GM18951 (cell line): ENCODE data around the gene FLNB.

Experiments
- POLR2A ChIP-seq: IDR thresholded peaks from 4 replicates; pipeline ENCODE4 v1.6.1; 2011; ENCODE audit warnings: mild to moderate bottlenecking; ENCODE audit not compliant: insufficient read length, insufficient read depth; ENCODE audit errors: extremely low read depth
- in situ Hi-C: fragments of 300-500 bp; cut with MboI; formaldehyde crosslinking; loops from one replicate; pipeline ENCODE4 v1.12.0; 2022; ENCODE audit warnings: low sequenced_read_pairs, mixed read lengths, inconsistent platforms; ENCODE audit not compliant: unreplicated experiment

Gene FLNB

GRCh38 chr3:58082047-58082446 is 73.8 kb downstream of the FLNB start:
- in situ Hi-C loops = no loop called here
- no peak for TF ChIP-seq POLR2A

- in situ Hi-C loops = no loop called here
- no peak for TF ChIP-seq POLR2A
Observed at GRCh38 chr3:58084166-58084565, 75.9 kb downstream of the FLNB start.

DNA sequence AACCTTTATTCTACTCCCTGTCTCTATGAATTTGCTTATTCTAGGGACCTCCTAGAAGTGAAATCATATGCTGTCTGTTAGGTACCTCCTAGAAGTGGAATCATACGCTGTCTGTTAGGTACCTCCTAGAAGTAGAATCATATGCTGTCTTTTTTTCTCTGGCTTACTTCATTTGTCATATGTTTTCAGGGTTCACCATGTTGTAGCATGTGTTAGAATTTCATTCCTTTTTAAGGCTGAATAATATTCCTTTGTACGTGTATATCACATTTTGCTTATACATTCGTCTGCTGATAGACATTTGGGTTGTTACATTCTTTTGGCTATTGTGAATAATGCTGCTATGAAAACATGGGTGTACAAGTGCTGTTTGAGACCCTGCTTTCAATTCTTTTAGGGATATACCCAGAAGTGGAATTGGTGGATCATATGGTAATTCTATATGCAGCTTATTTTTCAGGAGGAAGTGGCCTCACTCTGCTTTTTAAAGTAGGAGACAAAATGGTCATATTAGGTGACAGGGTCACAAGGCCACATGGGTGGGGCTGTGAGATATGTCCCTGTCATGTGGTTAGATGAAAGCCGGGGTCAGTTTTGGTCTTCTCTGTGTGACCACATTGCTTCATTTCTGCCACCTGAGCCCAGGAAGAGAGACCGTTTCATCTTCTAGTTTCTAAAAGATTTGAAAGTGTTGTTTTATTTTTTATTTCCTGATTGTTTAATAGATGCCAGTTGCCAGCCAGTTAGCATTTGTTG is 76.7 kb downstream of the FLNB start:
- TF ChIP-seq POLR2A = no peak
- in situ Hi-C loops = no loop called here

GRCh38 chr3:58085616-58086015 is 77.4 kb downstream of the FLNB start:
- in situ Hi-C loops = no loop called here

GRCh38 chr3:58088501-58088900 is 80.3 kb downstream of the FLNB start:
- TF ChIP-seq POLR2A = no peak
- in situ Hi-C loops = no loop called here

More at GRCh38 chr3:58085616-58086015, 77.4 kb downstream of the FLNB start:
- no peak for TF ChIP-seq POLR2A

GRCh38 chr3:58090351-58090750 is 82.1 kb downstream of the FLNB start:
- in situ Hi-C loops = no loop called here
- no peak for TF ChIP-seq POLR2A

GRCh38 chr3:58092521-58092920 is 84.3 kb downstream of the FLNB start:
- TF ChIP-seq POLR2A = no peak
- in situ Hi-C loops = no loop called here

DNA sequence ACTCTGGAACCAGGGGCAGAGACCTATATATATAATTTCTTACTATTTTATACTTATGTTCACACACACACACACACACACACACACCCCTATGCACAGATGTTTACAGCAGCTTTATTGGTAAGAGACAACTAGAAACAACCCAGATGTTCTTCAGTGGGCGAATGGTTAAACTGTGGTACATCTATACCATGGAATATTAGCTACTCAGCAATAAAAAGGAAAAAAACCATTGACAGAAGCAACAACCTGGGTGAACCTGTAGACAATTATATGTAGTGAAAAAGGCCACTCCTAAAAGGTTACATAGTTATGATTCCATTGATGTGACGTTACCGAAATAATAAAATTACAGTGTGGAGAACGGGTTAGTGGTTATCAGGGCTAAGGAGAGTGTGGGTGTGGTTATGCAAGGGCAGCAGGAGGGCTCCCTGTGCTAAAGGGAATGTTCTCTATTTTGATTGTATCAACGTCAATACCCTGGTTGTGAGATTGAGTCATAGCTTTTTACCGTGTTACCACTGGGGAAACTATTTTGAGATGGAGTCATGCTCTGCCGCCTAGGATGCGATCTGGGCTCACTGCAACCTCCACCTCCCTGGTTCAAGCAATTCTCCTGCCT is 85.5 kb downstream of the FLNB start:
- no peak for TF ChIP-seq POLR2A

DNA sequence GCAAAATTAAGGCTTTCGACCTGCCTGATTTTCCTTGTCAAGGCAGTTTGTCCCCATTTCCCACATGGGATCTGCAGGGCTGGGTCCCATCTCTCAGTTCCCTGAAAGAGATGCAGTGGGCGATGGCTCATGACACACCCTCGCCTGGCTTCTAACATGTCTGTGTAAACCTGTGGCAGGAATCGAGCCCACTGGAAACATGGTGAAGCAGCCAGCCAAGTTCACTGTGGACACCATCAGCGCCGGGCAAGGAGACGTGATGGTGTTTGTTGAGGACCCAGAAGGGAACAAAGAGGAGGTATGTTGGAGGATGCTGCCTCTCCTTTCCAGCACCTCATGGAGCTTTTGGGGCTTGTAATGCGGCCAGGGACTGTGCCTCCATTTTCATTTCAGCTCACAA is 86.4 kb downstream of the FLNB start:
- in situ Hi-C loops = no loop called here
- TF ChIP-seq POLR2A = no peak

More for the DNA sequence above, 85.5 kb downstream of the FLNB start:
- in situ Hi-C loops = no loop called here

DNA sequence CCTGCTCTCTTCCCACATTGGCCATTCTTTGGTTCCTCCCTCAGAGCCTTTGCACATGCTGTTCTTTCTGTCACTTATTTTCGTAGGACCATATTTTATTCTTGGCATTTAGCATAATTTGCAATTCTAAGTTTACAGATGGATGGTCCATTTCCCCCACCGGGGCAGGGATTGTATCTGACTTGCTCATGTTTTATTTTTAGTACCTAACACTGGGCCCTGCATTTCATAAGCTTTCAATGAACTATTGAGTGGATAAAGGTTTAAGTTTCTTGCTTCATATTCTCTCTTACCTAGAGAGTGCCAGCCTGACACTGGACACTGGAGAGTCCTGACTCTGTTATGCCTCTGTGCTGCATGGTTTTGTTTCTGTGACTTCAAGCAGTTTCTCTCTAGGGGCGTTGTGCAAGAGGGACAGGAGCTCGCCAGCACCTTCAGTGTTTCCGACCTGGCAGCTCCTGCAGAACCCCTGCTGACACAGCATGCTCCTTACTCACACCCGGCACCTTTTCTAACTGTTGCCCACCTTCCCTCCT is 87.4 kb downstream of the FLNB start:
- in situ Hi-C loops = no loop called here
- TF ChIP-seq POLR2A = no peak

- TF ChIP-seq POLR2A = no peak
- in situ Hi-C loops = no loop called here
Observed at GRCh38 chr3:58098531-58098930, 90.3 kb downstream of the FLNB start.

DNA sequence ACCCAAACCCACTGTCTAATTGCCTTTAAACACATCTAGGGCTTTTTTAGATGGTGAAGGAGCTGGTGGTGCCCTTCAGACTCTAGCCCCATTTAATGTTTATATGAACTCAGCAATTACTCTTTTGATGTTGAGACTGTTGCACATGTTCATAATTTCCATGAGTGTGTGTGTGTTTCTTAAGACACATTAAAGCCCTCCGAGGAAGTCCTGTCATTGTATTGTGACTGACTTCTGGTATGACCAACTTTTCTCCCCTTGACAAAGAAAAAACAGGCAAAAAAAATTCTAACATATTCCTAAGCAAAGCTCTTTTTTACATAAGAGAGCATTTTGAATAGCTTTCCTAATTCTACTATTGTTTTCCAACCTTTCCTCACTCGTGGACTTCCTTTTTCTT is 91.6 kb downstream of the FLNB start:
- no peak for TF ChIP-seq POLR2A

DNA sequence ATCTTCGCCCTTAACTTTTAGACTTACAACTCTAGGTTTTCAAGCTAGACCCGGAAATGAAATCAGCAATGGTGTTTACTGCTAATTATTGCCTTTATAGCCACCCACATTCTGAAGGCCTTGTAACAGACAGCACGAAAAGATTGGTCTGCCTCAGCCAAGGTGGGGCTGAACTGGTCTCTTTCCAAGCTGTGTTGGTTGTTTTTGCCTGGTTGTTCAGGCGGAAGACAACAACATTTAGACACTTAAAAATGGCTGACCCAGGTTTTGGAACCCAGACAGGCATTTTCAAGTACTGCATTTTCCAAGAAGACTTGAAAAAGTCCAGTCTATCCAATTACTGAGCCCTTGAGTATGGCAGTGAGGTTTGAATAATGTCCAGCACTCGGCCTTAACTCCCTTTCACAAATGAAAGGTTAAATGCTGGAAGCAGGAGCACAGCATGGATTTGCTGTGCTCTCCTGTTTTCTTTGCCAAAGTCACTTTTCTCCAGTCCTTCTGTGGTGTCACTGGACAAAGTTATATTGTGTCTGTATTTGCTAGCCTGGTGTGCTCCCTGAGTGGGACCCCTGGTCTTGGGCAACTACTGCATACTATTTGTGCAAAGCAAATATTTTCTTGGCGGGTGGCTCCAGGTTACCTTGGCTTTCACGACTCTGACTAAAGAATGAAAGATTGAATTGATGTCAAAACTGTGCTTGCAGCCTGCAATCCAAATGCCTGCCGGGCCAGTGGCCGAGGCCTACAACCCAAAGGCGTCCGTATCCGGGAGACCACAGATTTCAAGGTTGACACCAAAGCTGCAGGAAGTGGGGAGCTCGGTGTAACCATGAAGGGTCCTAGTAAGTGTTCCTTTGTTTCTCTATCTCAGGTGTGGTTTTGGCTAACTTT is 93.5 kb downstream of the FLNB start:
- in situ Hi-C loops = no loop called here
- TF ChIP-seq POLR2A = no peak

More for the DNA sequence above, 91.6 kb downstream of the FLNB start:
- in situ Hi-C loops = no loop called here

DNA sequence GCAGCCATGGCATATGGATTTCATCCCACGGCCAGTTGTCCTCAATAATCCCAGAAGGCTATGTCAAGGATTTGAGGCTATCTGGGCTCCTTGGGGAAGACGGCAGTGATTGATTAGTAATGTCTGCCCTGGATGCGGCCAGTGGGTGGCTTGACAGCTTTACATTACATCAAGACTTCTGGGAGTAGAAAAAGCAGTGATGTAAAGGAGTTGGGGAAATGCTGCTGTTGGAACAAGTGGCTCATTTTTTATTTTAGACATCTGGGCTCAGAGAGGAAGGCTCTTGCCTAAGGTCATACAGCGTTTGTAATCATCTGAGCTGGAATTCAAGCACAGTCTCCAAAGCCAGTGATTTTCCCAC is 94.1 kb downstream of the FLNB start:
- in situ Hi-C loops = no loop called here
- TF ChIP-seq POLR2A = no peak
